MM.1S (cell line): Measurements from ENCODE around the gene BCR.

Experiments used
- EZH2 ChIP-seq: fragments of 300-600 bp; sonication (generic); optimal IDR thresholded peaks from 2 replicates; pipeline ENCODE3; 2017; ENCODE audit warnings: low read depth, mild to moderate bottlenecking, antibody characterized with exemption, low read length, mixed read lengths
- EZH2phosphoT487 ChIP-seq: fragments of 300-600 bp; sonication (generic); IDR thresholded peaks from 2 replicates; pipeline ENCODE4 v1.6.1; 2018; ENCODE audit warnings: antibody characterized with exemption, low read length
- TF ChIP-seq, protein P1 (sequence below): fragments of 300-600 bp; sonication (generic); IDR thresholded peaks from 2 replicates; pipeline ENCODE4 v1.5.1; 2016; ENCODE audit warnings: antibody characterized with exemption, low read length, mixed read lengths

DNA sequence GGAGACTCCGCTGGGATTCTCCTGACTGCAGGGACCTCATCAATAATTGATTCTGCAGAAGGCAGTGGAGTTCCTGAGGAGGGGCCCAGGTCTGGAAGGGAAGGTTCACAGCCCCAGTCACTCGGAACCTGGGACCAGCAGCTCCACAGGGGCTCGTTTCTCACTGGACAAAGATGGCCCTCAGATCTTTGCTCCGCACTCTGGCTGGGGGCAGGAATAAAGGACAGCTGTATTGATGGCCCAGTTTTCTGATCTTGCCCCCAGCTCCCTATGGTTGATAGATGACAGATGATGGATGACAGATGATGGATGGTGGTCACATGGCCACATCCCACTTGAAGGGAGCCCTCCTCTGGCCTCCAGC, 11.3 kb upstream of the BCR start:
- TF ChIP-seq, protein P1, sequence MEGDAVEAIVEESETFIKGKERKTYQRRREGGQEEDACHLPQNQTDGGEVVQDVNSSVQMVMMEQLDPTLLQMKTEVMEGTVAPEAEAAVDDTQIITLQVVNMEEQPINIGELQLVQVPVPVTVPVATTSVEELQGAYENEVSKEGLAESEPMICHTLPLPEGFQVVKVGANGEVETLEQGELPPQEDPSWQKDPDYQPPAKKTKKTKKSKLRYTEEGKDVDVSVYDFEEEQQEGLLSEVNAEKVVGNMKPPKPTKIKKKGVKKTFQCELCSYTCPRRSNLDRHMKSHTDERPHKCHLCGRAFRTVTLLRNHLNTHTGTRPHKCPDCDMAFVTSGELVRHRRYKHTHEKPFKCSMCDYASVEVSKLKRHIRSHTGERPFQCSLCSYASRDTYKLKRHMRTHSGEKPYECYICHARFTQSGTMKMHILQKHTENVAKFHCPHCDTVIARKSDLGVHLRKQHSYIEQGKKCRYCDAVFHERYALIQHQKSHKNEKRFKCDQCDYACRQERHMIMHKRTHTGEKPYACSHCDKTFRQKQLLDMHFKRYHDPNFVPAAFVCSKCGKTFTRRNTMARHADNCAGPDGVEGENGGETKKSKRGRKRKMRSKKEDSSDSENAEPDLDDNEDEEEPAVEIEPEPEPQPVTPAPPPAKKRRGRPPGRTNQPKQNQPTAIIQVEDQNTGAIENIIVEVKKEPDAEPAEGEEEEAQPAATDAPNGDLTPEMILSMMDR, result no peak
- TF ChIP-seq EZH2 (no peak), EZH2phosphoT487 (no peak)
